ENCODE data around the gene TBX4. TPM values are rescaled to one million over a fixed set of nuclear protein-coding genes. Genes with fewer than 3 reads are reported as not detected.
"Not testable (repeated sequence)": the region's sequence is repeated elsewhere in the genome, so short reads cannot be mapped to it uniquely, and the experiment has no call there.

TBX4 gene
- polyA plus RNA-seq, 4 donors: 0.37 to 0.89 (median 0.60) TPM; not detected in 1

- DNase-seq (ENCODE audit: low read depth in 4 of 4, low spot score in 3 of 4): no peak
Measured at GRCh38 chr17:61517265-61517664, 65.0 kb downstream of the TBX4 start.

- no peak for DNase-seq (ENCODE audit: low read depth in 4 of 4, low spot score in 3 of 4)
Measured at GRCh38 chr17:61517843-61518606, 65.8 kb downstream of the TBX4 start.

- no peak for DNase-seq (ENCODE audit: low read depth in 4 of 4, low spot score in 3 of 4)
Measured at GRCh38 chr17:61519139-61519538, 66.9 kb downstream of the TBX4 start.

GRCh38 chr17:61519754-61520440 lies 67.7 kb downstream of the TBX4 start:
- no peak for DNase-seq (ENCODE audit: low read depth in 4 of 4, low spot score in 3 of 4)

- no peak for DNase-seq (ENCODE audit: low read depth in 4 of 4, low spot score in 3 of 4)
Measured at GRCh38 chr17:61520897-61521296, 68.7 kb downstream of the TBX4 start.

- DNase-seq (ENCODE audit: low read depth in 4 of 4, low spot score in 3 of 4): no peak
Measured at GRCh38 chr17:61522088-61522487, 69.9 kb downstream of the TBX4 start.

- no peak for DNase-seq (ENCODE audit: low read depth in 4 of 4, low spot score in 3 of 4)
Measured at GRCh38 chr17:61524319-61524718, 72.1 kb downstream of the TBX4 start.

GRCh38 chr17:61527441-61527840 lies 75.2 kb downstream of the TBX4 start:
- DNase-seq (ENCODE audit: low read depth in 4 of 4, low spot score in 3 of 4): not testable (repeated sequence)

GRCh38 chr17:61528171-61528570 lies 75.9 kb downstream of the TBX4 start:
- no peak for DNase-seq (ENCODE audit: low read depth in 4 of 4, low spot score in 3 of 4)

- DNase-seq (ENCODE audit: low read depth in 4 of 4, low spot score in 3 of 4): no peak
Measured at GRCh38 chr17:61531223-61531622, 79.0 kb downstream of the TBX4 start.

- peak in 1 of 4 donors; percentile 9 for DNase-seq (ENCODE audit: low read depth in 4 of 4, low spot score in 3 of 4)
Measured at GRCh38 chr17:61532826-61533225, 80.6 kb downstream of the TBX4 start.

- no peak for DNase-seq (ENCODE audit: low read depth in 4 of 4, low spot score in 3 of 4)
Measured at GRCh38 chr17:61533797-61534196, 81.6 kb downstream of the TBX4 start.

- DNase-seq (ENCODE audit: low read depth in 4 of 4, low spot score in 3 of 4): no peak
Measured at GRCh38 chr17:61534414-61534813, 82.2 kb downstream of the TBX4 start.

Other genes with a start within 250 kb of the TBX4 start
- gene TBX2, start 52.6 kb upstream of the TBX4 start, polyA plus RNA-seq (ENCODE audit: insufficient read length in 4 of 4): 100 to 1,000 TPM in 1 of 4 donors, 10 to 100 TPM in 3; 21.6 to 117 (median 63.7) TPM
- 1 to 10 TPM; 1.7 to 2.3 (median 2.0) TPM for gene NACA2, start 138.8 kb downstream of the TBX4 start, polyA plus RNA-seq (ENCODE audit: insufficient read length in 4 of 4)

Data from left renal pelvis (tissue), 4 donors.